K562 (cell line): Measurements from ENCODE around the gene FAM219B. TPM values are rescaled to one million over a fixed set of nuclear protein-coding genes. Genes with fewer than 3 reads are reported as not detected.

Experiments used
- ATAC-seq: fragments of 200-7000 bp; cut with Tn5 transposase; 3 replicates; pipeline ENCODE4 v1.9.1; 2020; ENCODE audit warnings: moderate library complexity
- BruUV-seq: library from RNA; stranded (reverse); fragments of 400-500 nt; replicated peaks from 2 replicates; lab custom pipeline; 2021; lab: Mats Ljungman, UMichigan
- CTCF ChIA-PET: fragments of 300-600 bp; formaldehyde crosslinking; extraction: SDS; loops from one replicate; lab custom pipeline; 2021; ENCODE audit warnings: low intra/inter-chr PET ratio; lab: Yijun Ruan, JAX
- POLR2A ChIA-PET: fragments of 300-600, 350-650 bp; sonication (Branson Sonifier 250); formaldehyde crosslinking; extraction: SDS; loops from one replicate; lab custom pipeline; 2021; ENCODE audit warnings: antibody characterized with exemption, inconsistent platforms; lab: Yijun Ruan, JAX
- DNase-seq, 4 experiments: peaks; one replicate each; pipeline versions ENCODE4 v3.0.0 to v3.0.0-alpha.2; 2011 to 2018; ENCODE audit warnings: low spot score in 3 of 4, mixed read lengths in 3 of 4; ENCODE audit errors: extremely low read depth in 1 of 4
- FAIRE-seq: peaks from 2 replicates; lab custom pipeline; 2011; peaks lifted over from hg19 to GRCh38; lab: Jason Lieb, UNC
- H2AFZ ChIP-seq: 2 replicates; pipeline ENCODE4 v1.6.0; 2011; ENCODE audit warnings: low read depth, low read length, control low read depth, inconsistent platforms
- H3K27ac ChIP-seq: fragments of 200-600 bp; 3 replicates; pipeline ENCODE4 v1.8.0; 2011; ENCODE audit warnings: low read depth, mild to moderate bottlenecking, control low read depth, inconsistent platforms, low read length, moderate library complexity, mixed read lengths; ENCODE audit errors: extremely low read depth
- H3K27me3 ChIP-seq, 2 experiments: fragments of 300-600 bp in 1 of 2; 2 replicates in 1 of 2; 3 replicates in 1 of 2; pipeline versions ENCODE4 v1.6.0 to v1.8.0; 2011; ENCODE audit warnings: inconsistent platforms in 2 of 2, low read length in 2 of 2, mild to moderate bottlenecking in 1 of 2, mixed read lengths in 1 of 2, moderate library complexity in 1 of 2; ENCODE audit not compliant: control insufficient read depth in 2 of 2, insufficient read depth in 2 of 2
- H3K36me3 ChIP-seq: fragments of 300-600 bp; 3 replicates; pipeline ENCODE4 v1.8.0; 2011; ENCODE audit warnings: mild to moderate bottlenecking, low read length, inconsistent platforms; ENCODE audit not compliant: control insufficient read depth, insufficient read depth
- H3K4me1 ChIP-seq, 2 experiments: fragments of 200-600 bp in 1 of 2; replicated peaks in 1 of 2; 2 replicates in 1 of 2; 3 replicates in 1 of 2; pipeline versions ENCODE4 v1.5.1 to v1.8.0; 2011; ENCODE audit warnings: inconsistent platforms in 2 of 2, low read length in 2 of 2, mild to moderate bottlenecking in 1 of 2, mixed read lengths in 1 of 2, moderate library complexity in 1 of 2; ENCODE audit not compliant: control insufficient read depth in 2 of 2, insufficient read depth in 2 of 2
- H3K4me2 ChIP-seq: 2 replicates; pipeline ENCODE4 v1.6.1; 2011; ENCODE audit warnings: low read length, control low read depth, inconsistent platforms, mixed read lengths; ENCODE audit not compliant: insufficient read depth
- H3K4me3 ChIP-seq: fragments of 200-600 bp; sonication (generic), shearing (Covaris generic); 2 replicates; pipeline ENCODE4 v1.5.1; 2016; ENCODE audit warnings: control low read depth, inconsistent platforms
- H3K79me2 ChIP-seq: fragments of 200-600 bp; 3 replicates; pipeline ENCODE4 v1.8.0; 2011; ENCODE audit warnings: low read length, inconsistent platforms; ENCODE audit not compliant: control insufficient read depth, insufficient read depth
- H3K9ac ChIP-seq, 2 experiments: 2 replicates each; pipeline versions ENCODE4 v1.6.0 to v1.6.1; 2011; ENCODE audit warnings: low read depth in 2 of 2, low read length in 2 of 2, control low read depth in 1 of 2, inconsistent platforms in 1 of 2, mild to moderate bottlenecking in 1 of 2, mixed read lengths in 1 of 2; ENCODE audit not compliant: insufficient read depth in 1 of 2
- H3K9me1 ChIP-seq: one replicate; pipeline ENCODE4 v1.6.0; 2011; ENCODE audit warnings: inconsistent platforms, mild to moderate bottlenecking, low read length, moderate library complexity; ENCODE audit not compliant: control insufficient read depth, insufficient read depth
- H3K9me3 ChIP-seq: replicated peaks from 2 replicates; pipeline ENCODE4 v1.5.1; 2011; ENCODE audit warnings: low read depth, low read length, inconsistent platforms; ENCODE audit not compliant: control insufficient read depth, insufficient read depth
- H4K20me1 ChIP-seq: replicated peaks from 2 replicates; pipeline ENCODE4 v1.6.1; 2011; ENCODE audit warnings: low read length, inconsistent platforms, mixed read lengths; ENCODE audit not compliant: control insufficient read depth, insufficient read depth
- ARID4B ChIP-seq: sonication (generic); formaldehyde crosslinking; IDR thresholded peaks from 2 replicates; pipeline ENCODE4 v1.8.0; 2022; ENCODE audit warnings: mild to moderate bottlenecking, missing genetic modification reagents
- CTBP1 ChIP-seq: fragments of 450-650 bp; IDR thresholded peaks from 2 replicates; pipeline ENCODE4 v1.6.1; 2016; ENCODE audit warnings: borderline replicate concordance
- DPF2 ChIP-seq: fragments of 450-650 bp; IDR thresholded peaks from 2 replicates; pipeline ENCODE4 v1.6.1; 2016
- E2F1 ChIP-seq: sonication (generic); formaldehyde crosslinking; IDR thresholded peaks from 2 replicates; pipeline ENCODE4 v1.8.1; 2023; ENCODE audit warnings: mild to moderate bottlenecking, missing genetic modification reagents, moderate library complexity
- JUND ChIP-seq, 2 experiments: IDR thresholded peaks; 2 replicates in 1 of 2; 3 replicates in 1 of 2; pipeline ENCODE4 v1.6.1; 2011; ENCODE audit warnings: borderline replicate concordance in 2 of 2, low read depth in 2 of 2, low read length in 2 of 2, improper control_type of control experiment in 1 of 2, missing biosample characterization in 1 of 2, missing genetic modification characterization in 1 of 2, missing genetic modification reagents in 1 of 2
- KDM1A ChIP-seq, 2 experiments: fragments of 450-650 bp; IDR thresholded peaks; 2 replicates each; pipeline ENCODE4 v1.6.1; 2016; ENCODE audit warnings: mild to moderate bottlenecking in 2 of 2
- NFRKB ChIP-seq: fragments of 450-650 bp; IDR thresholded peaks from 2 replicates; pipeline ENCODE4 v1.6.1; 2016; ENCODE audit warnings: low read depth
- POU5F1 ChIP-seq: fragments of 150-350 bp; IDR thresholded peaks from 2 replicates; pipeline ENCODE4 v1.6.1; 2014; ENCODE audit warnings: borderline replicate concordance, low read length, low read depth, mild to moderate bottlenecking; ENCODE audit not compliant: partially characterized antibody
- SMARCA5 ChIP-seq: fragments of 450-650 bp; IDR thresholded peaks from 2 replicates; pipeline ENCODE4 v1.6.1; 2016
- USF1 ChIP-seq: sonication (generic); formaldehyde crosslinking; IDR thresholded peaks from 2 replicates; pipeline ENCODE4 v1.9.0; 2022; ENCODE audit warnings: mild to moderate bottlenecking, missing genetic modification reagents
- ZNF121 ChIP-seq: sonication (generic); formaldehyde crosslinking; conservative IDR thresholded peaks from 2 replicates; pipeline ENCODE4 v1.8.0; 2022; ENCODE audit warnings: missing genetic modification reagents
- ZNF263 ChIP-seq: sonication (generic); formaldehyde crosslinking; IDR thresholded peaks from 2 replicates; pipeline ENCODE4 v1.8.0; 2022; ENCODE audit warnings: mild to moderate bottlenecking, missing genetic modification reagents, borderline replicate concordance
- ZSCAN32 ChIP-seq: fragments of 450-650 bp; formaldehyde crosslinking; IDR thresholded peaks from 2 replicates; pipeline ENCODE4 v1.4.0; 2020; ENCODE audit warnings: mild to moderate bottlenecking, moderate library complexity
- WGBS: fragments of 100-300 bp; shearing (Covaris generic); methylation state at CpG from one replicate; pipeline ENCODE4 v1.1.6; 2016; ENCODE audit warnings: low coverage, mixed read lengths; ENCODE audit not compliant: insufficient coverage; ENCODE audit errors: missing lambda C conversion rate; 5-methylcytosine and 5-hydroxymethylcytosine counted together
- in situ Hi-C: fragments of 300-500 bp; cut with MboI; formaldehyde crosslinking; loops from 4 replicates; pipeline ENCODE4 v1.15.0; 2018; ENCODE audit warnings: inconsistent platforms, mixed read lengths
- intact Hi-C: fragments of 100-400 bp; cut with micrococcal nuclease; formaldehyde crosslinking; loops from 2 replicates; pipeline ENCODE4 v1.14.2; 2022
- polyA plus RNA-seq, 8 experiments: library from polyadenylated mRNA; depleted of rRNA in 4 of 8; stranded (reverse) in 5 of 8; unstranded in 3 of 8; fragments of >200 nt; fragmentation: Nextera tagmentation in 2 of 8; fragmentation: Illumina TruSeq in 1 of 8; extraction: Ambion mirVana in 2 of 8; extraction: Trizol in 1 of 8; gene quantifications; 2 replicates each; pipeline versions ENCODE4 v1.2.1 to v1.2.3, GENCODE V29; 2011 to 2014; ENCODE audit warnings: inconsistent platforms in 1 of 8, missing spikeins in 1 of 8
- total RNA-seq, 7 experiments: library from RNA; depleted of rRNA in 6 of 7; stranded (reverse); fragments of >200 nt in 6 of 7; fragmentation: Illumina TruSeq in 2 of 7; extraction: Trizol in 2 of 7; gene quantifications; 2 replicates each; pipeline versions ENCODE4 v1.2.1 to v1.2.3, GENCODE V29; 2011 to 2021; ENCODE audit warnings: low replicate concordance in 1 of 7

The FAM219B gene
- total and polyA plus RNA-seq, 9 of the 15 experiments (the other 6 are each of a cell fraction or from before 2014, with no cell fraction given), result 6.8 to 50.4 (median 29.4) TPM

GRCh38 chr15:74873756-74874424, 32.8 kb downstream of the FAM219B start:
- Histone ChIP-seq H3K9ac (peak overlapping the region; percentile 93 to 99), H3K27me3 (no peaks in the 10 kb centered on the region), H2AFZ (peak overlapping the region; percentile 98), H3K9me3 (no peaks in the 10 kb centered on the region), H4K20me1 (peaks cover 10% of the 10 kb centered on the region; the same call in 1 of the 2 replicates), H3K4me3 (peak overlapping the region; percentile 76), H3K4me1 (peaks cover 17 to 19% of the 10 kb centered on the region in 2 experiments; a peak in 4 of 5 replicates), H3K36me3 (peaks cover 17% of the 10 kb centered on the region), H3K9me1 (no peaks in the 10 kb centered on the region), H3K4me2 (peak overlapping the region; percentile 99), H3K79me2 (peaks cover 38% of the 10 kb centered on the region), H3K27ac (peak overlapping the region; percentile 93)
- ATAC-seq (peak; percentile 51), FAIRE-seq (peak; percentile 62), DNase-seq (peak; percentile 47 to 63 (median 48))
- ChIA-PET POLR2A (interaction anchor here (0.6 to 1.5 kb wide), 4 partner anchors 8 to 32 kb away, joined by 3 to 5 read pairs (median 4); partner anchors contain the start of gene MPI), CTCF (no interaction called here)
- 12% methylated on average over 12 of the region's 16 CpGs for WGBS
- in situ Hi-C loops, result no loop called here
- intact Hi-C loops, result no loop called here
- BruUV-seq, result TSS peak; percentile 89
- TF ChIP-seq NFRKB, result no peak
- no peak for TF ChIP-seq JUND (IDR thresholded peaks at IDR 0.05; ENCODE audit: borderline replicate concordance, low read depth, low read length)
- TF ChIP-seq JUND (tag; IDR thresholded peaks at IDR 0.05; ENCODE audit: borderline replicate concordance, low read depth, low read length), result 0 out of 3 replicates have a peak, but pooled peaks have one; percentile 3
- TF ChIP-seq SMARCA5, result peak; percentile 70; the same call in 1 of the 2 replicates
- no peak for TF ChIP-seq ZSCAN32
- no peak for TF ChIP-seq E2F1 (CRISPR knock-in tag)
- TF ChIP-seq CTBP1, result peak; percentile 41; the same call in 1 of the 2 replicates
- peak; percentile 41; the same call in 1 of the 2 replicates for TF ChIP-seq DPF2
- TF ChIP-seq KDM1A (IDR thresholded peaks at IDR 0.05), result peak in 1 of 2 experiments; percentile 35; a peak in 1 of 4 replicates
- peak; percentile 87 for TF ChIP-seq ZNF121 (CRISPR knock-in tag)
- TF ChIP-seq POU5F1, result no peak
- TF ChIP-seq USF1 (CRISPR knock-in tag), result no peak
- 0 out of 2 replicates have a peak, but pooled peaks have one; percentile 25 for TF ChIP-seq ARID4B (CRISPR knock-in tag)
- TF ChIP-seq ZNF263 (CRISPR knock-in tag), result peak; percentile 63
